Heart left ventricle (tissue), 13 donors: Measurements from ENCODE around the gene ADAMTSL5.

Experiments used
- CTCF ChIP-seq, 12 donors: fragments of 200-600 bp; sonication (generic) in 4 of 12; IDR thresholded peaks; one replicate each; pipeline versions ENCODE4 v1.5.0 to v1.8.0; 2018 to 2022; ENCODE audit warnings: antibody characterized with exemption in 12 of 12, mild to moderate bottlenecking in 5 of 12
- POLR2A ChIP-seq, 2 donors: fragments of 450-650 bp; IDR thresholded peaks; one replicate each; pipeline ENCODE4 v1.6.1; 2017; ENCODE audit warnings: antibody characterized with exemption in 2 of 2, mild to moderate bottlenecking in 2 of 2, moderate library complexity in 2 of 2
- donor health status: ischemic (EF 13 %, LVEDD 7.1; RV severe dilation, severe dysfunction).
- donor health status: DM: no; HTN: yes; CAD: no.
- donor health status: DM: no; HTN: no; CAD: no.
- donor health status: ischemic (EF 25% LVEDD 6.9; RV normal size, moderate dysfunction).
- donor health status: ischemic (EF 25% LVEDD 5.7; RV mildly dilated, moderate dysfunction).
- donor health status: ischemic (EF 35%, LVEDD 5.7; RV mildly dilated, moderate dysfunction).
- donor health status: nonischemic (EF 11% LVEDD 7.7; RV severe dilation, severe dysfunction).
- donor health status: DM: yes; HTN: yes; CAD: no.
- donor health status: PGD.
- donor health status: ischemic (EF 29% LVEDD 5.4; RV normal size, mild dysfunction).
- donor health status: nonischemic (EF 23%, LVEDD 6.1; RV moderate dilation, normal function).

- TF ChIP-seq CTCF (IDR thresholded peaks at IDR 0.05) (no peak), POLR2A (IDR thresholded peaks at IDR 0.05) (no peak)
Measured at GRCh38 chr19:1457892-1458291, 54.9 kb downstream of the ADAMTSL5 start.
